GM19328 (cell line): ENCODE data around the gene SLC6A4.
"Not testable (repeated sequence)": the region's sequence is repeated elsewhere in the genome, so short reads cannot be mapped to it uniquely, and the experiment has no call there.

Experiments
- ATAC-seq: cut with Tn5 transposase; IDR thresholded peaks from one replicate; pipeline ENCODE4 v1.9.1; 2021; ENCODE audit warnings: mild to moderate bottlenecking, moderate library complexity; ENCODE audit not compliant: unreplicated experiment

The SLC6A4 gene

GRCh38 chr17:30239089-30239462 lies 3.6 kb upstream of the SLC6A4 start:
- ATAC-seq: no peak

- no peak for ATAC-seq
These were observed 3.0 kb upstream of the SLC6A4 start for GRCh38 chr17:30238387-30239088.

DNA sequence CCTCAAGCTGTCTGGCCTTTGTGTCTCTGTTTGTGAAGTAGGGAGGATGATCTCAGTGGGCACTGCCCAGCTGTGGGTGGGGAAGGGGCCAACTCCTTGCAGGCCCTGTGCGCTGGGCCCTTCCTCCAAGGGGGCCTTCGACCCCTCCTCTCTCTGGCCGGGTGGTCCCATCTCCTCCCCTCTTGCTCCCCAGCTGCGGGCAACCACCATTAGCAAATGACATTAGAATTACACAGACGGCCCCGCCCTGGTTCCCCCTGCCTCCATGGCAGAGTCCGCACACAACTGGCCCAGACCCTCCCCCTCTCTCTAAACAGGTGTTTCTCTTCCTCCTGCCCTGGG lies 2.5 kb upstream of the SLC6A4 start:
- ATAC-seq: no peak

DNA sequence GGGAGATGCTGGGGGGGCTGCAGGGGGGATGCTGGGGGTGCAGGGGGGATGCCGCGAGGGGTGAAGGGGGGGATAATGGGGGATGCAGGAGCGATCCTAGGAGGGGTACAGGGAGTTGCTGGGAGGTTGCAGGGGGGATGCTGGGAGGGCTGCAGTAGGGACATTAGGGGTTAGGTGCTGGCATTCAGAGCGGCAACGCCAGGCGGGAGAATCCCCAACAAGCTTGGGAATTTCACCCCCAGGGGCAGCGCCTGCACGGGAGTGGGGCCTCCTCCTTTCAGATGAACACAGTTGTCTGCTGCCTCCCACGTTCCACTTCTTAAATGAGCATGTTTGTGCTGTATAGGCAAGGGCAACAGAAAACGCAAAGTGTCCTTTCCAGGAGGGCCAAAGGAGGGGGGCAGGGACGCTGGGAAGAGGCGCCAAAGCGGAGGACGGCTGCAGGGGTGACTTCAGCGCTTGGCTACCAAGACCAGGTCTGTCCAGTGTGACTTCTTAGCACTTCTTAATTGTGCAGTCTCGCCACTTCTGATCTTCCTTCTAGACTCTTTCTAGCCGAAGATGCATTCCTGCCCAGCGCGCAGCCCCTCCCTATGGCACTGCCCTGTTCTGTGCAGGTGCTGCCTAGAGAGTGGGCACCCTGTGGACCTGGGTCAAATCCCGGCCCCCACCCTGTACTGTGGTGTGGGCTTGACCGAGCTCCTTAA lies 2.0 kb upstream of the SLC6A4 start:
- no peak for ATAC-seq

GRCh38 chr17:30236766-30237165 lies 1.3 kb upstream of the SLC6A4 start:
- no peak for ATAC-seq

- no peak for ATAC-seq
These were observed 764 bp upstream of the SLC6A4 start for GRCh38 chr17:30236297-30236624.

DNA sequence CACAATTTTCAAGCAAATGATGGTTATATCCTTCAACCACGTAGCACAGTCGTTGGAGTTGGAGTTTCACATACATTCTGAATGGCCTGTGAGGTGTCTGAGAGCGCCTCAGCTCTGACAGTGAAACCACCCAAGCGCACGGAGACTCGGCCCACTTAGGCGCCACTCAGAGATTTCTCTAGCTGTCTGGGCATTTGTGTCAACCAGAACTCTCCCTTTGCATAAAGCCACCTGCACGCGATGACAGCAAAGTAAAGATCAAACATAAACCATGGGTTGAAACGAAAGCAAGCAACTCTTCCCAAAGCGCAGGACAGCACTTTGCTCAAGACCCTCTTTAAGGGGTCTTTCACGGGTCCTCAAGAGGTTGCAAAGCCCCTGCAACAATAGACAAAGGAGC lies 533 bp downstream of the SLC6A4 start:
- ATAC-seq: no peak

DNA sequence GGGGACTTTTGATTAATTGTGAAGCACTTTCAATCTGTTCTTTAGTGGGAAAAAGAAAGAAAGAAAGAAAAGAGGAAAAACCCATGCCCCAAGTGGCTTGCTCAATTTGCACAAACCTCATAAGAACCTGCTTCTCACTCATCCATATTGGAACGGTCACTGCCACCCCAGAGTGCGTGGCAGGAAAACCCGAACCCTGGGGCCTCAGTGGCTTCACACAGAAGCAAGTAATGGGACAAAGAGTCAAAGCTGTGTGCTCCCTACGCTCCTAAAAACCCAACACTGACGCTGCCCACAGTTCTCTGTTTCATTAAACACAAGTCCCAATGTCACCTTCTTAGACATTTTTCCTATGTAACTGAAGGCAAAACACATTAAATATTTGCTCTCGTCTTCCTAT lies 1.2 kb downstream of the SLC6A4 start:
- ATAC-seq: no peak

- no peak for ATAC-seq
These were observed 2.6 kb downstream of the SLC6A4 start for GRCh38 chr17:30232824-30233427.

- no peak for ATAC-seq
These were observed 3.3 kb downstream of the SLC6A4 start for GRCh38 chr17:30232015-30232823.

- ATAC-seq: no peak
These were observed 4.8 kb downstream of the SLC6A4 start for GRCh38 chr17:30230596-30231125.

DNA sequence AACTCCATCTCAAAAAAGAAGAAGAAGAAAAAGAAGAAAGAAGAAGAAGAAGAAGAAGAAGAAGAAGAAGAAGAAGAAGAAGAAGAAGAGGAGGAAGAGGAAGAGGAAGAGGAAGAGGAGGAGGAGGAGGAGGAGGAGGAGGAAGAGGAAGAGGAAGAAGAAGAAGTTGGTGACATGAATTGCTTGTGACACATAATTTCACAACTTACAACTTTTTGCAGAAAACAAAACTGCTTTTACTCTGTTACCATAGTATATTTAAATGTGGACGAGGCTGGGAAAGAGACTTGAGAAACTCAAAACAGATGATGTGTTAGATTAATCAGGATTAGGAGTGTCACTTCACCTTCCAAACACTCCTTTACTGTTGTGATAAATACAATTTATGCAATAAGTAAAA lies 5.5 kb downstream of the SLC6A4 start:
- ATAC-seq: not testable (repeated sequence)

DNA sequence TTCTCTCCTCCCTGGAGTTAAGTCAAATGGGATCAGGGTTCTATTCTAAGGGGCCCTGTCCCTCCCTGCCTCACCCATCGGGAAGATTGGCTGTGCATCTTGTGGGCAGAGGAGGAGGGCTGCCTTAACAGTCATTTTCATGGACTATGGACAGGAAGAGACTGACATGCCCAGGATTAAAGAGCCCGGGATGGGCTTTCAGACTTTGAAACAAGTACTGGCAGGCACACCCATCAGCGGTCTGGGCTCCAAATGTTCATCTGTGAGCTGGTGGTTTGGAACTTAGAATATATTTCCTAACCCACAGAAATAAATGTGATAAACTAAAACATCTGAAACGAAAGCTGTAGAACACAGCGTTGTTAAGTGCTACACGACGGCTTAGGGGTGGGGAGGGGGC lies 6.5 kb downstream of the SLC6A4 start:
- ATAC-seq: no peak

DNA sequence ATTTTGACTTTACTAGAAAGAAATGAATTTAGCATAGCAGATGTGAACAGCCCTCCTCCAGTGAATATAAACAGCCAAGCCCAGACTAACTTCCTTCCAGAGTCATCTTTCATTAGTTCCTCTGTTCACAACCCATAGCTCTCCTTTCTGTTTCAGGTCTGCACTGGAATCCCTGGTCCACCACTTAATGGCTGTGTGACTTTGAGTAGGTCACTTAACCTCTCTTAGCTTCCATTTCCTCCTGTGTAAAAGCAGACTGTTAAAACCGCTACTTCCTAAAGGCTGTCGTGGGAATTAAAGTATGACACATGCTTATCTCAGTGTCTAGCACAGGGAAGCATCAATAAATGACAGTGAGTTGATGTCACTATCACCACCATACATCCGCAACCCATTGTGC lies 7.5 kb downstream of the SLC6A4 start:
- ATAC-seq: no peak

- no peak for ATAC-seq
These were observed 8.6 kb downstream of the SLC6A4 start for GRCh38 chr17:30226878-30227277.

- no peak for ATAC-seq
These were observed 9.5 kb downstream of the SLC6A4 start for GRCh38 chr17:30225919-30226553.

DNA sequence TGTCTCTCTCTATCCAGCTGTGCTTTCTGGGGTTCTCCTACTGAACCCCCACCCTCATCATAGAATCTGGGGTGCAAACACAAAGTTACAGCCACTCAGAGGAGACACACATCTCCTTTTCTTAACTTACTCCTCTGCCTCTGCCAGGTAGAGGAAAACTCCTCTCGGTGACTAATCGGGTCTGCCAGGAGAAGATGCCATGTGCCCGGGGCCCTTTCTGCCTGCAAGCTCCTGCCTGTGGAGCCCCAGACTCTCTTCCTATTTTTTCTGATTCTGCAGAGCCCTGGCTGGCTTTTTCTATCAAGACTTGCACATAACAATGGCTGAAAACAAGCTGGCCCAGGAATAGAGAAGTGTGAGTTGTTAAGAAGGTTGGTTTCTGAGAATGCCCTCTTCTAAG lies 10.4 kb downstream of the SLC6A4 start:
- no peak for ATAC-seq

- no peak for ATAC-seq
These were observed 11.0 kb downstream of the SLC6A4 start for GRCh38 chr17:30224419-30224960.

- no peak for ATAC-seq
These were observed 12.7 kb downstream of the SLC6A4 start for GRCh38 chr17:30222721-30223175.

DNA sequence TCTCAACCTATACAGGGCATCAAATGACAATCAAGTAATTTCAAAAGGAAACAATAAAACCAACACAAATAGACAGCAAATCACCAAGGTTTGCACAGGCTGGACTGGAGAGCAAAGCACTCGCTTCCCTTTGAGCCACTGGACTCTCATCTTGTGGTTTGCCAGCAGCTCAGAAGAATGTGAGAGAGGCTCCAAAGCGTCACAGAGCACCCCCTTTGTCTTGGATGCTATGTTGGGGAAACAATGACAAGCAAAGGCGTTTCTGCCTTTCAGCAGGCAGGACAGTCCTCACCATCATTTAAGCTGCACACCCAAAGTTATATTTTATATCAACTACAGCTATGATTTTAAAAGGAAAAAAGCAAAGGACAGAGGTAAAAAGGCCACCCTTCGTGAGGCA lies 13.2 kb downstream of the SLC6A4 start:
- no peak for ATAC-seq

DNA sequence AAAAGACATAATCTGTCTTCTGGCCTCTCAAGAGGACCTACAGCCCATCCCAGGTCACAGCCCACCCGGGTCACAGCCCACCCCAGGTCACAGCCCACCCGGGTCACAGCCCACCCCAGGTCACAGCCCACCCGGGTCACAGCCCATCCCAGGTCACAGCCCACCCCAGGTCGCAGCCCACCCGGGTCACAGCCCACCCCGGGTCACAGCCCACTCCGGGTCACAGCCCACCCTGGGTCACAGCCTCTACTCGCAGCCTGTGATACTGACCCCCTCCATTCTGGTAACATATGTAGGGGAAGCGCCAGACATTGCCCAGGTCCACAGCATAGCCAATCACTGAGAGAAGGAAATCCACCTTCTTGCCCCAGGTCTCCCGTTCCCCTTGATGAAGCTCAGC lies 14.2 kb downstream of the SLC6A4 start:
- no peak for ATAC-seq
